DND-41 (cell line): ENCODE measurements around the gene SND1.

Experiments used
- ATAC-seq: fragments of 200-7000 bp; cut with Tn5 transposase; 3 replicates; pipeline ENCODE4 v1.9.1; 2021; ENCODE audit warnings: low read depth; ENCODE audit not compliant: insufficient read depth
- DNase-seq: peaks from one replicate; pipeline ENCODE4 v3.0.0-alpha.2; 2020
- H2AFZ ChIP-seq: 2 replicates; pipeline ENCODE4 v1.6.0; 2012; ENCODE audit warnings: low read depth, low read length
- H3K27ac ChIP-seq: 2 replicates; pipeline ENCODE4 v1.5.1; 2012; ENCODE audit warnings: low read length, inconsistent platforms
- H3K27me3 ChIP-seq: fragments of 200-600 bp; sonication (generic); 2 replicates; pipeline ENCODE4 v1.6.0; 2012; ENCODE audit warnings: low read length, mild to moderate bottlenecking, inconsistent platforms; ENCODE audit not compliant: insufficient read depth, poor library complexity
- H3K36me3 ChIP-seq: 2 replicates; pipeline ENCODE4 v1.5.1; 2012; ENCODE audit warnings: low read length, inconsistent platforms; ENCODE audit not compliant: insufficient read depth
- H3K4me1 ChIP-seq: 2 replicates; pipeline ENCODE4 v1.5.1; 2012; ENCODE audit warnings: mild to moderate bottlenecking, low read length; ENCODE audit not compliant: insufficient read depth
- H3K4me2 ChIP-seq: 2 replicates; pipeline ENCODE4 v1.6.0; 2012; ENCODE audit warnings: mild to moderate bottlenecking, moderate library complexity, low read length, inconsistent platforms; ENCODE audit not compliant: insufficient read depth
- H3K4me3 ChIP-seq, 2 experiments: fragments of 200-600 bp in 1 of 2; shearing (Covaris generic) in 1 of 2; 2 replicates each; pipeline ENCODE4 v1.5.1; 2012 to 2016; ENCODE audit warnings: inconsistent platforms in 2 of 2, low read length in 2 of 2, mild to moderate bottlenecking in 2 of 2, low read depth in 1 of 2, moderate library complexity in 1 of 2
- H3K79me2 ChIP-seq: 2 replicates; pipeline ENCODE4 v1.6.0; 2012; ENCODE audit warnings: low read length, inconsistent platforms; ENCODE audit not compliant: insufficient read depth
- H3K9ac ChIP-seq: 2 replicates; pipeline ENCODE4 v1.6.0; 2012; ENCODE audit warnings: low read depth, mild to moderate bottlenecking, inconsistent platforms, low read length, moderate library complexity
- H3K9me3 ChIP-seq: 2 replicates; pipeline ENCODE4 v1.5.1; 2012; ENCODE audit warnings: low read length, moderate library complexity, mild to moderate bottlenecking, inconsistent platforms; ENCODE audit not compliant: insufficient read depth, severe bottlenecking
- H4K20me1 ChIP-seq: 2 replicates; pipeline ENCODE4 v1.6.0; 2012; ENCODE audit warnings: low read length; ENCODE audit not compliant: insufficient read depth
- EZH2 ChIP-seq: IDR thresholded peaks from 3 replicates; pipeline ENCODE4 v1.6.1; 2012; ENCODE audit warnings: borderline replicate concordance, low read depth, mild to moderate bottlenecking, moderate library complexity, low read length, inconsistent platforms; ENCODE audit not compliant: severe bottlenecking
- TF ChIP-seq, protein P1 (sequence below): IDR thresholded peaks from 2 replicates; pipeline ENCODE4 v1.5.1; 2012; ENCODE audit warnings: borderline replicate concordance, low read length, moderate library complexity, mild to moderate bottlenecking; ENCODE audit not compliant: poor library complexity, severe bottlenecking; ENCODE audit errors: extremely low read depth

Gene SND1

GRCh38 chr7:128137181-128137580 is 485.2 kb downstream of the SND1 start:
- Histone ChIP-seq H3K9ac (no peak overlapping the region), H3K4me2 (no peak overlapping the region), H4K20me1 (no peaks in the 10 kb centered on the region), H3K27ac (no peak overlapping the region), H3K4me1 (peaks cover 14% of the 10 kb centered on the region), H2AFZ (no peak overlapping the region), H3K27me3 (peaks cover 10% of the 10 kb centered on the region), H3K36me3 (no peaks in the 10 kb centered on the region), H3K4me3 (no peak overlapping the region), H3K79me2 (no peaks in the 10 kb centered on the region), H3K9me3 (no peaks in the 10 kb centered on the region)
- DNase-seq = no peak
- TF ChIP-seq EZH2 = no peak
- TF ChIP-seq, protein P1, sequence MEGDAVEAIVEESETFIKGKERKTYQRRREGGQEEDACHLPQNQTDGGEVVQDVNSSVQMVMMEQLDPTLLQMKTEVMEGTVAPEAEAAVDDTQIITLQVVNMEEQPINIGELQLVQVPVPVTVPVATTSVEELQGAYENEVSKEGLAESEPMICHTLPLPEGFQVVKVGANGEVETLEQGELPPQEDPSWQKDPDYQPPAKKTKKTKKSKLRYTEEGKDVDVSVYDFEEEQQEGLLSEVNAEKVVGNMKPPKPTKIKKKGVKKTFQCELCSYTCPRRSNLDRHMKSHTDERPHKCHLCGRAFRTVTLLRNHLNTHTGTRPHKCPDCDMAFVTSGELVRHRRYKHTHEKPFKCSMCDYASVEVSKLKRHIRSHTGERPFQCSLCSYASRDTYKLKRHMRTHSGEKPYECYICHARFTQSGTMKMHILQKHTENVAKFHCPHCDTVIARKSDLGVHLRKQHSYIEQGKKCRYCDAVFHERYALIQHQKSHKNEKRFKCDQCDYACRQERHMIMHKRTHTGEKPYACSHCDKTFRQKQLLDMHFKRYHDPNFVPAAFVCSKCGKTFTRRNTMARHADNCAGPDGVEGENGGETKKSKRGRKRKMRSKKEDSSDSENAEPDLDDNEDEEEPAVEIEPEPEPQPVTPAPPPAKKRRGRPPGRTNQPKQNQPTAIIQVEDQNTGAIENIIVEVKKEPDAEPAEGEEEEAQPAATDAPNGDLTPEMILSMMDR = no peak
- ATAC-seq = no peak

- no peaks in the 10 kb centered on the region for H3K79me2 ChIP-seq
- H3K27ac ChIP-seq = no peak overlapping the region
- ATAC-seq = no peak
Measured at GRCh38 chr7:128139406-128139805, 487.4 kb downstream of the SND1 start.

GRCh38 chr7:128141683-128142195 is 489.7 kb downstream of the SND1 start:
- Histone ChIP-seq H3K9me3 (peaks cover 3% of the 10 kb centered on the region), H3K4me1 (no peaks in the 10 kb centered on the region), H4K20me1 (no peaks in the 10 kb centered on the region), H3K4me2 (no peak overlapping the region), H3K36me3 (no peaks in the 10 kb centered on the region), H3K27ac (no peak overlapping the region), H3K27me3 (no peaks in the 10 kb centered on the region), H3K4me3 (no peak overlapping the region), H3K9ac (no peak overlapping the region), H3K79me2 (no peaks in the 10 kb centered on the region), H2AFZ (no peak overlapping the region)
- ATAC-seq (no peak), DNase-seq (no peak)
- TF ChIP-seq EZH2 = no peak
- TF ChIP-seq, protein P1 = no peak

More at GRCh38 chr7:128139406-128139805, 487.4 kb downstream of the SND1 start:
- Histone ChIP-seq H3K9ac (no peak overlapping the region), H3K4me2 (no peak overlapping the region), H3K27me3 (peaks cover 7% of the 10 kb centered on the region), H3K9me3 (peaks cover 3% of the 10 kb centered on the region), H3K4me1 (peaks cover 14% of the 10 kb centered on the region), H2AFZ (no peak overlapping the region), H4K20me1 (no peaks in the 10 kb centered on the region), H3K4me3 (no peak overlapping the region), H3K36me3 (no peaks in the 10 kb centered on the region)
- DNase-seq = no peak
- TF ChIP-seq, protein P1 = no peak
- no peak for TF ChIP-seq EZH2
